Calu3 (cell line): Measurements from ENCODE around the gene SMOC2. TPM values are rescaled to one million over a fixed set of nuclear protein-coding genes. Genes with fewer than 3 reads are reported as not detected.

Experiments used
- BruUV-seq: library from RNA; stranded (reverse); fragments of 400-500 nt; replicated peaks from 2 replicates; lab custom pipeline; 2021; lab: Mats Ljungman, UMichigan
- CTCF ChIA-PET: fragments of 300-600 bp; sonication (Branson Sonifier 250); formaldehyde crosslinking; loops from one replicate; lab custom pipeline; 2022; ENCODE audit warnings: antibody characterized with exemption; lab: Charles Lee
- DNase-seq: peaks from one replicate; pipeline ENCODE4 v3.0.0; 2022
- H3K27ac Mint-ChIP-seq: one replicate; pipeline ENCODE4 v1.8.0; 2022; ENCODE audit warnings: mixed read lengths; ENCODE audit not compliant: unreplicated experiment
- H3K27me3 Mint-ChIP-seq: one replicate; pipeline ENCODE4 v1.8.0; 2022; ENCODE audit warnings: mixed read lengths; ENCODE audit not compliant: unreplicated experiment
- H3K36me3 Mint-ChIP-seq: one replicate; pipeline ENCODE4 v1.8.0; 2022; ENCODE audit warnings: mild to moderate bottlenecking, moderate library complexity, mixed read lengths; ENCODE audit not compliant: insufficient read depth, unreplicated experiment
- H3K4me1 Mint-ChIP-seq: one replicate; pipeline ENCODE4 v1.8.0; 2022; ENCODE audit warnings: mild to moderate bottlenecking, low read depth, mixed read lengths; ENCODE audit not compliant: unreplicated experiment
- H3K4me3 Mint-ChIP-seq: one replicate; pipeline ENCODE4 v1.8.0; 2022; ENCODE audit warnings: mild to moderate bottlenecking, low read depth, moderate library complexity, mixed read lengths; ENCODE audit not compliant: unreplicated experiment
- H3K9me3 Mint-ChIP-seq: one replicate; pipeline ENCODE4 v1.8.0; 2022; ENCODE audit warnings: low read depth, mixed read lengths; ENCODE audit not compliant: unreplicated experiment
- CTCF ChIP-seq: fragments of 200-600 bp; IDR thresholded peaks from one replicate; pipeline ENCODE4 v1.8.0; 2022; ENCODE audit warnings: antibody characterized with exemption; ENCODE audit not compliant: unreplicated experiment
- intact Hi-C: fragments of 100-400 bp; cut with micrococcal nuclease; formaldehyde crosslinking; loops from one replicate; pipeline ENCODE4 v1.10.0; 2022; ENCODE audit not compliant: unreplicated experiment
- total RNA-seq: library from RNA; stranded (reverse); gene quantifications from 2 replicates; pipeline ENCODE4 v1.2.3, GENCODE V29; 2022

The SMOC2 gene
- total RNA-seq, 1 experiment from 2014 or later, result 1.1 TPM

- CTCF ChIA-PET, result no interaction called here
- Mint-ChIP-seq H3K36me3 (no peaks in the 10 kb centered on the region), H3K9me3 (peaks cover 4% of the 10 kb centered on the region), H3K4me3 (no peak overlapping the region), H3K27ac (no peak overlapping the region), H3K27me3 (peaks cover 14% of the 10 kb centered on the region), H3K4me1 (no peaks in the 10 kb centered on the region)
- DNase-seq, result no peak
- no peak for TF ChIP-seq CTCF
- intact Hi-C loops, result no loop called here
- BruUV-seq, result no TSS peak
Measured at GRCh38 chr6:168518348-168518745, 77.4 kb downstream of the SMOC2 start.

DNA sequence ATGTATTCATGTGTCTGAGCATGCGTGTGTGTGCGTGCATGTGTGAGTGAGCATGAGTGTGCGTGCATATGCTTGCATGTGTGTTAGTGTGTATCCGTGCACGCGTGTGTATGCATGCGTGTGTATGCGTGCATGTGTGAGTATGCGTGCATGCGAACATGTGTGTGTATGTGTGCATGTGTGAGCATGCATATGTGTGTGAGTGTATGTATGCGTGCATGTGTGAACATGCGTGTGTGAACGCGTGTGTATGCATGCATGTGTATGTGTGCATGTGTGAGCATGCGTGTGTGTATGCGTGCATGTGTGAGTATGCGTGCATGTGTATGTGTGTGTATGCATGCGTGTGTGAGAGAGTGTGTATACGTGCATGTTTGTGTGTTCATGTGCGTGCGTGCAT lies 77.9 kb downstream of the SMOC2 start:
- H3K4me1 Mint-ChIP-seq, result no peaks in the 10 kb centered on the region
- no peak overlapping the region for H3K27ac Mint-ChIP-seq
- H3K4me3 Mint-ChIP-seq, result no peak overlapping the region
- peaks cover 4% of the 10 kb centered on the region for H3K9me3 Mint-ChIP-seq
- intact Hi-C loops, result no loop called here
- peaks cover 14% of the 10 kb centered on the region for H3K27me3 Mint-ChIP-seq
- CTCF ChIA-PET, result no interaction called here
- H3K36me3 Mint-ChIP-seq, result no peaks in the 10 kb centered on the region
- DNase-seq, result no peak
- TF ChIP-seq CTCF, result no peak
- BruUV-seq, result no TSS peak

DNA sequence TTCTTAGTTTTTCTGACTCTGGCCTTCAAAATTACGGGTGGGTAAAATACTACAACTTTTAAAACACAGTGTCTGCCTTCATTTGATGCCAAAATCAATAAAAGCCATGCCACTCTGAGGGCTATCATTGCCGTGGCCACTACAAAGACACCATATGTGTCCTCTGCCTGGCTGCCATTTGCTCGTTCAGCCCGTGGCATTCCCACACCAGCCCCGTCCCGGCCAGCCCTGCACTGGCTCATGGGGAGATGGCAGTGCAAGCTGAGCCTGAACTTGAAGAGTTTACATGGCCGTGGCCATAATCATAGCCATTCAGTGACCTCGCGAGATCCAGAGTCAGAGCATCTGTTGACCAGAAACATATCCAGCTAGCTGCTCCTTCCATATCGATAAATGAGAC lies 79.2 kb downstream of the SMOC2 start:
- CTCF ChIA-PET, result no interaction called here
- intact Hi-C loops, result no loop called here
- TF ChIP-seq CTCF, result no peak
- Mint-ChIP-seq H3K27ac (no peak overlapping the region), H3K4me3 (no peak overlapping the region), H3K4me1 (no peaks in the 10 kb centered on the region), H3K27me3 (peaks cover 3% of the 10 kb centered on the region), H3K36me3 (no peaks in the 10 kb centered on the region), H3K9me3 (peaks cover 4% of the 10 kb centered on the region)
- DNase-seq, result no peak
- no TSS peak for BruUV-seq

DNA sequence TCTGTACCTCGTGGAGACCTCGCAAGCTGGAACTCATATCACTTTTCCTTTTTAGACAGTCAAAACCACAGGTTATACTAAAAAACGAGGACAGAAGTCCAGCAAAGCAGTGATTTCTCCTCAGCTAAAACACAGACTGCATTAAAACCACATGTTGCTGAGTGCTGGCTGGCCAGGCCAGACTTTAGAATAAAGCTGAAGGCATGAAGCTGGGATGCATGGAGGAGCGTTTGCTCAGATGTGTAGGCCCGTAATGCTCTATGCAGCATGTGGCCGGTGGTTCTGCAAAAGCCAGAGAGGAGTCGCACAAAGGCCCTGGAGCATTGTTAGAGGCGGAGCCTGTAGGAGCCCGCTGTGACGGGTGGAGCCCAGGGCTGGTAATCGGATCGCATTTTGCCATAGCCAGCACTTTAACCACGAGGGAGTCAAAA lies 83.6 kb downstream of the SMOC2 start:
- CTCF ChIA-PET, result no interaction called here
- no TSS peak for BruUV-seq
- Mint-ChIP-seq H3K27ac (no peak overlapping the region), H3K36me3 (no peaks in the 10 kb centered on the region), H3K4me3 (no peak overlapping the region), H3K9me3 (peaks cover 4% of the 10 kb centered on the region), H3K4me1 (no peaks in the 10 kb centered on the region), H3K27me3 (no peaks in the 10 kb centered on the region)
- intact Hi-C loops, result no loop called here
- TF ChIP-seq CTCF, result no peak
- DNase-seq, result no peak
